T47D (cell line): ENCODE data around the gene UBE2S.

Experiments used
- DNase-seq, 2 experiments: peaks; one replicate each; pipeline versions ENCODE4 v3.0.0 to v3.0.0-alpha.2; 2011 to 2012; ENCODE audit warnings: low read depth in 1 of 2, low spot score in 1 of 2
- JUND ChIP-seq: IDR thresholded peaks from 2 replicates; pipeline ENCODE4 v1.6.1; 2012; ENCODE audit warnings: low read depth
- in situ Hi-C: cut with HindIII; loops from 2 replicates; pipeline ENCODE4 v1.10.0; 2016; ENCODE audit warnings: low sequenced_read_pairs, low pct_unique_long_range_greater_than_20kb

Gene UBE2S

GRCh38 chr19:55368106-55368505 is 39.5 kb downstream of the UBE2S start:
- TF ChIP-seq JUND: no peak
- no peak for DNase-seq
- in situ Hi-C loops: no loop called here

GRCh38 chr19:55366790-55367189 is 40.8 kb downstream of the UBE2S start:
- in situ Hi-C loops: no loop called here
- TF ChIP-seq JUND: no peak

GRCh38 chr19:55365964-55366363 is 41.6 kb downstream of the UBE2S start:
- in situ Hi-C loops: no loop called here
- no peak for DNase-seq
- no peak for TF ChIP-seq JUND

More at GRCh38 chr19:55366790-55367189, 40.8 kb downstream of the UBE2S start:
- DNase-seq: no peak

GRCh38 chr19:55365245-55365644 is 42.3 kb downstream of the UBE2S start:
- in situ Hi-C loops: no loop called here
- no peak for TF ChIP-seq JUND
- no peak for DNase-seq

- in situ Hi-C loops: no loop called here
These were observed 44.4 kb downstream of the UBE2S start, which contains the start of gene GARIN5B for GRCh38 chr19:55362990-55363716. GARIN5B (minus strand) TSS chr19:55363260; CDS start chr19:55363066, 194 bp downstream.

GRCh38 chr19:55362174-55362989 is 45.2 kb downstream of the UBE2S start:
- DNase-seq: no peak
- in situ Hi-C loops: no loop called here
- TF ChIP-seq JUND: no peak

More at GRCh38 chr19:55362990-55363716, 44.4 kb downstream of the UBE2S start, which contains the start of gene GARIN5B:
- no peak for DNase-seq
- TF ChIP-seq JUND: no peak

GRCh38 chr19:55360902-55361301 is 46.7 kb downstream of the UBE2S start:
- TF ChIP-seq JUND: no peak
- in situ Hi-C loops: no loop called here
- no peak for DNase-seq

- no peak for TF ChIP-seq JUND
- no peak for DNase-seq
- in situ Hi-C loops: no loop called here
These were observed 48.4 kb downstream of the UBE2S start for GRCh38 chr19:55358943-55359908.

- in situ Hi-C loops: no loop called here
- no peak for DNase-seq
- no peak for TF ChIP-seq JUND
These were observed 49.1 kb downstream of the UBE2S start for GRCh38 chr19:55358493-55358892.

GRCh38 chr19:55355213-55355821 is 52.3 kb downstream of the UBE2S start:
- TF ChIP-seq JUND: no peak
- DNase-seq: no peak
- in situ Hi-C loops: no loop called here

- DNase-seq: no peak
- in situ Hi-C loops: no loop called here
- TF ChIP-seq JUND: no peak
These were observed 52.8 kb downstream of the UBE2S start, which contains the start of gene COX6B2 for GRCh38 chr19:55354698-55355212. COX6B2 (minus strand) TSS chr19:55354719; CDS start chr19:55354521, 198 bp downstream.
